NOMO-1 treated with dmso at 0.1 percent for 144 hours (cell line): ENCODE measurements around the gene PPT1.
"Not testable (repeated sequence)": the region's sequence is repeated elsewhere in the genome, so short reads cannot be mapped to it uniquely, and the experiment has no call there.

ENCODE experiments used
- DNase-seq: peaks from one replicate; lab custom pipeline; 2025; ENCODE audit not compliant: unreplicated experiment; lab: John Stamatoyannopoulos, UW

PPT1 gene

GRCh38 chr1:40092706-40093639 is 4.1 kb downstream of the PPT1 start:
- no peak for DNase-seq

- DNase-seq, result no peak
Observed at GRCh38 chr1:40092241-40092640, 4.8 kb downstream of the PPT1 start.

- no peak for DNase-seq
Observed at GRCh38 chr1:40090652-40091355, 6.2 kb downstream of the PPT1 start.

GRCh38 chr1:40084750-40085149 is 12.3 kb downstream of the PPT1 start:
- DNase-seq, result not testable (repeated sequence)

- DNase-seq, result no peak
Observed at GRCh38 chr1:40081871-40082270, 15.2 kb downstream of the PPT1 start.

- no peak for DNase-seq
Observed at GRCh38 chr1:40079774-40080400, 17.2 kb downstream of the PPT1 start.

GRCh38 chr1:40078512-40079333 is 18.3 kb downstream of the PPT1 start:
- DNase-seq, result peak; percentile 38

GRCh38 chr1:40076895-40077312 is 20.1 kb downstream of the PPT1 start:
- no peak for DNase-seq

- DNase-seq, result peak; percentile 31
Observed at GRCh38 chr1:40075266-40075665, 21.8 kb downstream of the PPT1 start.

GRCh38 chr1:40073062-40073461 is 24.0 kb downstream of the PPT1 start:
- DNase-seq, result no peak

GRCh38 chr1:40072142-40072541 is 24.9 kb downstream of the PPT1 start:
- DNase-seq, result no peak

GRCh38 chr1:40067851-40068250 is 29.2 kb downstream of the PPT1 start:
- no peak for DNase-seq

GRCh38 chr1:40067023-40067422 is 30.0 kb downstream of the PPT1 start:
- DNase-seq, result no peak

GRCh38 chr1:40064797-40065499 is 32.1 kb downstream of the PPT1 start:
- DNase-seq, result peak; percentile 82

- DNase-seq, result peak; percentile 27
Observed at GRCh38 chr1:40059960-40060750, 36.9 kb downstream of the PPT1 start.

GRCh38 chr1:40059338-40059959 is 37.6 kb downstream of the PPT1 start:
- peak; percentile 57 for DNase-seq

- no peak for DNase-seq
Observed at GRCh38 chr1:40058453-40059337, 38.4 kb downstream of the PPT1 start.

- no peak for DNase-seq
Observed at GRCh38 chr1:40058097-40058452, 39.0 kb downstream of the PPT1 start.
